Stimulated activated CD4-positive, alpha-beta T cell treated with anti-CD3 and anti-CD28 coated beads, Interleukin-1b, Interleukin-23, amount 100 ng/mL, for 1 hour (primary cell): ENCODE measurements around the gene MRI1.
"Not testable (repeated sequence)": the region's sequence is repeated elsewhere in the genome, so short reads cannot be mapped to it uniquely, and the experiment has no call there.

Source experiments
- DNase-seq, 2 donors: peaks; one replicate each; pipeline ENCODE4 v3.0.0-alpha.2; 2020; ENCODE audit warnings: low read depth in 2 of 2

MRI1 gene

GRCh38 chr19:13764101-13764807, at the start of gene MRI1:
TSS of gene MRI1 (plus strand) at chr19:13764522. CDS start at chr19:13764589, 67 bp downstream.
- peak in 1 of 2 donors; percentile 52 for DNase-seq

- no peak for DNase-seq
Observed at GRCh38 chr19:13717194-13717643, 47.1 kb upstream of the MRI1 start.

GRCh38 chr19:13718733-13719132, 45.6 kb upstream of the MRI1 start:
- no peak for DNase-seq

DNA sequence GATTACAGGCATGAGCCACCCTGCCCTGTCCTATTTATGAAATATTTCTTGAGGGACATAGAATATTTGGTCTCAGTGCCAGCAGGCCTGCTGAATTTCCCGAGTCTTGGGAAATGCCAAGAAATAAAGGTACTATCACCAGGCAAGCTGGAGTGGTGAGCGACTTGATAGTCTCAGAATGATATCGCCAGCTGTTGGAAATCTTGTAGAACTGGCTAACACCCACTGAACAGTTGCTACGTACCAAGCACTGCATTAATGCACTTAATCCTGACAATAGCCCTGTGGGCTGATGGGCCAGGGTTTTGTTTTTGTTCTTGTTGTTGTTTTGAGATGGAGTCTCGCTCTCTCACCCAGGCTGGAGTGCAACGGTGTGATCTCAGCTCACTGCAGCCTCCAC, 42.2 kb upstream of the MRI1 start:
- DNase-seq, result no peak

DNA sequence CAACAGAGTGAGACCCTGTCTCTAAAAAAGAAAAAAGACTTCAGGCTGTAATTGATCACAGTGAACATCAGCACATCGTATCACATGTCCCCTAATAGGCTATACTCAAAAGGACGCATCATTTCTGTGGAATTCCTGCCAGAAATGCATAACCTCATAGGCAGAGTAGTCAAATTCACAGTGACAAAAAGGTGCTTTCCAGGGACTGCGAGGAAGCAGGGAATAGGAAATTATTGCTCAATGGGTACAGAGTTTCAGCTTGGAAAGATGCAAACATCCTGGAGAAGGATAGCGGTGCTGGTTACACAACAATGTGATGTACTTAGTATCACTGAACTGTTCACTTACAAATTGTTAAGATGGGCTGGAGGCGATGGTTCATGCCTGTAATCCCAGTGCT, 41.1 kb upstream of the MRI1 start:
- DNase-seq, result no peak

DNA sequence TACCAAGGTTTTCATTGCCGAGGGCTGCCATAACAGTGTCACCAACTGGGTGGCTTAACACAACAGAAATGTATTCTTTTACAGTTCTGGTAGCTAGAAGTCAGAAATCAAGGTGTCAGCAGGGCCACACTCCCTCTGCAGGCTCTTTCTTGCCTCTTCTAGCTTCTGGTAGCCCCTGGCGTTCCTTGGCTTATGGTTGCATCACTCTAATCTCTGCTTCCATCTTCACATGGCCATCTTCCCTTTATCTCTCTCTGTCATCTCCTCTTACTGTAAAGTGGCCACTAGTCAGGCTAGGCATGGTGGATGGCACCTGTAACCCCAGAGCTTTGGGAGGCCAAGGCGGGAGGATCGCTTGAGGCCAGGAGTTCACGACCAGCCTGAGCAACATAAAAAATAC, 38.0 kb upstream of the MRI1 start:
- DNase-seq, result no peak

DNA sequence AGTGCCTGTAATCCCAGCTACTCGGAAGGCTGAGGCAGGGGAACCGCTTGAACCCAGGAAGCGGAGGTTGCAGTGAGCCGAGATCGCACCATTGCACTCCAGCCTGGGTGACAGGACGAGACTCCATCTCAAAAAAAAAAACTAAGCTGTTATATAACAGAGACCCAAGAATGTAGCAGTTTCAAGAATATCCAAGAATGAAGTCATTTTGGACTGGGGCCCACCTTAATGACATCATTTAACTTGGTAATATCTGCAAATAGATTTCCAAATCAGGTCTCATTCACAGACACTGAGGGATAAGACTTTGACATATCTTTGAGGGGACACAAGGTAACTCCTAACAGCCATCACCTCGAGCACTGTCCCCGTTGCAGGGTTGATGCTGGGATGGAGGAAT, 36.5 kb upstream of the MRI1 start:
- DNase-seq, result no peak

GRCh38 chr19:13729859-13730258, 34.5 kb upstream of the MRI1 start:
- no peak for DNase-seq

- peak; percentile 83 to 90 for DNase-seq
Observed at GRCh38 chr19:13731147-13731964, 33.0 kb upstream of the MRI1 start.

DNA sequence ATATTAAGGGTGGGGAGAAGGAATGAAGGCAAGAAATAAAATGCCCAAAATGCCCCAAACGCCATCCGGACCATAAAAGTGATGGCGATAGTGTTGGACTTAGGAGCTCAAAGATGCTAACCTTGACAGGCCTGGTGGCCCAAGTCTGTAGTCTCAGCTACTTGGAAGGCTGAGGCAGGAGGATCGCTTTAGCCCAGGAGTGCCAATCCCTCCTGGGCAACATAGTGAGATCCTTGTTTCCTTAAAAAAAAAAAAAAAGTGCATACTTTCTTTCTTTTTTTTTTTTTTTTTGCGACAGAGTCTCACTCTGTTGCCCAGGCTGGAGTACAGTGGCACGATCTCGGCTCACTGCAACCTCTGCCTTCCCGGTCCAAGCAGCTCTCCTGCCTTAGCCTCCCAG, 32.0 kb upstream of the MRI1 start:
- no peak for DNase-seq

GRCh38 chr19:13734751-13735150, 29.6 kb upstream of the MRI1 start:
- no peak for DNase-seq

DNA sequence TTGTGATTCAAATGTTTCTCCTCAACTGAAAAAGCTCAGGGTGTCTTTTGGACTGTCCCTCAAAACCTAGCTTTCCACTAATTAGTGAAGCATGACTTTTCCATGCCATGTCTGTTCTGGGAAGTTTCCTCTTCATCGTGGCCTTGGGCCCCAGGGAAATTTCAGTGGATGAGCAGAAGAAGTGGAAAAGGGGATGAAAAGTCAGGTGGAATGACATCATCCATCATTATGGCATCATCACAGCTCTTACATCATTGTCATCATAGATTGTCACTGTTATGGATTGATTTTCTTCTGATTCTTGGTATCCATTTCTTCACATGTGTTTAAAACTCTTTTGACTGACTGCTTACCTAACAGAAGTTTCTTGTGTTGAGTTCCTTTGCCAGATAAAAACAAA, 26.2 kb upstream of the MRI1 start:
- DNase-seq, result no peak

- no peak for DNase-seq
Observed at GRCh38 chr19:13741893-13742292, 22.4 kb upstream of the MRI1 start.

GRCh38 chr19:13742756-13743155, 21.6 kb upstream of the MRI1 start:
- no peak for DNase-seq

GRCh38 chr19:13744174-13744573, 20.1 kb upstream of the MRI1 start:
- no peak for DNase-seq

- DNase-seq, result no peak
Observed at GRCh38 chr19:13747098-13747453, 17.2 kb upstream of the MRI1 start.

DNA sequence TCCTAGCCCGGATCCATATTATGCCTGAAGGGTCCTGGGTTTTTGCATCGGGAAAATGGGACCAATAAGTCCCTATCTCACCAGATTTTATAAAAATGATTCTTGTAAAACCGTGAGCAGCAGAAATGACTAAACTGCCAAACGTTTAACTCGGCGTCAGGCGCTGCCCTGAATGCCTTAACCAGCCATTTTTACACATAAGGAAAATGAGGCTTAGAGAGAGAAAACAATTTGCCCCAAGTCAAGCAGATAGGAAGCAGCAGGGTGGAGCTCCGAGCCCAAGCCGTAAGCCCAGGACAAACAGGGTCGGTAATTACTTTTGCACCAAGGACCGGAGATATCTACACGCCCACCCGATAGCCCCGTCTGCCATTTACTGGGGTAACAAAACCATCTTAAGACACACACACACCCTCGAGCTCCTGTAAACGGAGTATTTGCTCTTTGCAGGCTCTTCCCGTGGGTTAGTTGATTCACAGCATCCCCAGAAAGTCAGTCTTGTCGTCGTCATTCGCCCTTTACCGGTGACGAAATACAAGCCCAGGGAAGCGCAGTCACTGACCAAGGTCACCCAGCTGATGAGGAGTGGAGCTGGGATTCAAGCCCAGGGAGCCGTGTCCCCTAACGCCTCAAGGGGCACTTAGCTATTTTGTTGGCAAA, 16.0 kb upstream of the MRI1 start:
- DNase-seq, result no peak

DNA sequence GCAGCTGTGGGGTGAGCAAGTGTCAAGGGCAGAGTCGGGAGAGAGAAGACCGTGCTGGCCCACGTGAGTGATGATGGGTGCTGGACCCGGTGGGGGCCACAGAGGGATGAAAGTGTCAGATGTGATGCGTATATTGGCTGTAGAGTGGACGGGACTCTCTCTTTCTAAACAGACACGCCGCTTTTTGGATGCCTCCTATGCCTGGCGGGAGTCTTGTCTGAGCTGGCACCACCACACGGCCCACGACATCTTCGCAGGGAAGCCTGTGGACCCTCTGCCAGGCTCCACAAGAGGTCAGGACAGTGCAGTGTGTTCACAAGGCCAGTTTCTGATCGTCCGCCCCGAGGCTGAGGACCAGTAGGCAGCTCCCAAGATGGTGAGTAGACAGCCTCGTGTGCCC, 12.9 kb upstream of the MRI1 start:
- DNase-seq, result no peak

GRCh38 chr19:13753622-13754021, 10.7 kb upstream of the MRI1 start:
- not testable (repeated sequence) for DNase-seq

- no peak for DNase-seq
Observed at GRCh38 chr19:13756210-13756609, 8.1 kb upstream of the MRI1 start.

DNA sequence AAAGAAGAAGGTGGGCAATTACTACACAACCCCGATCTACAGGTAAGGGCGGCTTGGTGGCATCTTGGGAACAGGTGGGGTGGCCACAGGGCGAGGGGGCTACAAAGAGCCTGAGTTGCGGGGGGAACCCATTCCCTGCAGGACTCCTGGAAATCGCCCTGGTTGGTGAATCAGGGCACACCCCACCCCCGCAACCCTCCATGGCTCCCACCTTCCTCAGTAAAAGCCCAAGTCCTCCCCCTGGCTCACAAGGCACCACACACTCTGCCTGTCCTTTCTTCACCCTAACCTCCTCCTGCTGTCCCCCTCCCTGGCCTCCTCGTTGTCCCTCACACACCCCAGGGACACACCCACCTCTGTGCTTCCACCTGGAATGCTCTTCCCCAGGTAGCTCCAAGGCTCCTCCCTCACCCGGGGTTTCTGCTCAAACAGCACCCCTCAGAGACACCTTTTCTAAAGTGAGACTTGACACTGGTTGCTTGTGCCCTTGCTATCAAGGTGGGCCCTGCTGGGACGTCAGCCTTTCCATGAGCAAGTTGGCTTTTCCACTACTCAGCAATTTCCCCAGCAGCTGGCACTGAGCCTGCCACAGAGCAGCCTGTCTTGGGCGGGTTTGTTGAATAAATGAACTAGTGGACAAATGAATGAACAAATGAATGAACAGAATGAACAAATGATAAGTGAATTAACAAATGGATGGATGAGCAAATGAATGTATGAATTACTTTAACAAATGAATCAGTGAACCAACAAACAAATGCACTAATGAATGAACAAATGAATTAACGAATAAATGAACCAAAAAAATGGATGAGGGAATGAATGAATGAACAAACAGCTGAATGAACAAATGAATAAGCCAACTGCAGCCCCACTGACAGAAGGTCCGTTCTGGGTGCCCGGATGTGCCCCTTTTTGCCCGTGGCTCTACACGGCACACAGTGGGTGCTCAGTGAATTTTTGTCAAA, 6.2 kb upstream of the MRI1 start:
- DNase-seq, result no peak

DNA sequence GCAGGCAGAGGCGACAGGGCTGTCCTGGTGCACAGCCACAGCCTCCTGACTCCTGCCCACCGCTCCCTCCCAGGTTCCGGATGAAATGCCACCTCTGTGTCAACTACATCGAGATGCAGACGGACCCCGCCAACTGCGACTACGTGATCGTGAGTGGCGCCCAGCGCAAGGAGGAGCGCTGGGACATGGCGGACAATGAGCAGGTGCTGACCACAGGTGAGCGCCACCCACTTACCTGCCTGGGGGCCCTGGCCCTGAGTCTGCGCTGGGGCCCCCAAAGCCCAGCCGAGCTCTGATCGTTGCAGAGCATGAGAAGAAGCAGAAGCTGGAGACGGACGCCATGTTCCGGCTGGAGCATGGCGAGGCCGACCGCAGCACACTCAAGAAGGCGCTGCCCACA, 5.5 kb upstream of the MRI1 start:
- DNase-seq, result no peak
